IMR-90 (cell line): ENCODE results near the gene GCDH. TPM values are rescaled to one million over a fixed set of nuclear protein-coding genes. Genes with fewer than 3 reads are reported as not detected.

Source experiments
- ATAC-seq: fragments of 200-7000 bp; cut with Tn5 transposase; 2 replicates; pipeline ENCODE4 v1.9.1; 2020; ENCODE audit warnings: low read depth, mild to moderate bottlenecking, moderate library complexity
- BruUV-seq: library from RNA; stranded (reverse); fragments of 400-500 nt; replicated peaks from 2 replicates; lab custom pipeline; 2021; lab: Mats Ljungman, UMichigan
- CTCF ChIA-PET: fragments of 300-600 bp; formaldehyde crosslinking; extraction: SDS; loops from one replicate; lab custom pipeline; 2021; ENCODE audit warnings: antibody characterized with exemption; lab: Yijun Ruan, JAX
- POLR2A ChIA-PET: fragments of 300-600 bp; sonication (Branson Sonifier 250); formaldehyde crosslinking; loops from one replicate; lab custom pipeline; 2022; ENCODE audit warnings: antibody characterized with exemption; ENCODE audit not compliant: unreplicated experiment; lab: Charles Lee
- DNase-seq: peaks from one replicate; pipeline ENCODE4 v3.0.0; 2013
- H2AFZ ChIP-seq: replicated peaks from 2 replicates; pipeline ENCODE3; 2013; ENCODE audit warnings: low read length, mild to moderate bottlenecking; ENCODE audit not compliant: poor library complexity
- H2AK5ac ChIP-seq: 2 replicates; pipeline ENCODE4 v1.6.1; 2013; ENCODE audit warnings: low read depth, low read length, inconsistent platforms
- H2AK9ac ChIP-seq: replicated peaks from 2 replicates; pipeline ENCODE3; 2013; ENCODE audit warnings: mild to moderate bottlenecking, low read depth, low read length, moderate library complexity; ENCODE audit not compliant: poor library complexity
- H2BK120ac ChIP-seq: 2 replicates; pipeline ENCODE4 v1.6.1; 2013; ENCODE audit warnings: low read depth, low read length, inconsistent platforms
- H2BK15ac ChIP-seq: 3 replicates; pipeline ENCODE4 v1.6.1; 2013; ENCODE audit warnings: low read depth, low read length, inconsistent platforms
- H2BK20ac ChIP-seq: 2 replicates; pipeline ENCODE4 v1.6.1; 2013; ENCODE audit warnings: low read depth, mild to moderate bottlenecking, inconsistent platforms, low read length, moderate library complexity
- H2BK5ac ChIP-seq: 2 replicates; pipeline ENCODE4 v1.6.1; 2013; ENCODE audit warnings: mild to moderate bottlenecking, low read depth, low read length, inconsistent platforms; ENCODE audit not compliant: poor library complexity, severe bottlenecking
- H3K14ac ChIP-seq: replicated peaks from 2 replicates; pipeline ENCODE4 v1.6.1; 2013; ENCODE audit warnings: low read depth, low read length, inconsistent platforms
- H3K18ac ChIP-seq: 2 replicates; pipeline ENCODE4 v1.6.1; 2013; ENCODE audit warnings: low read depth, low read length, control low read depth
- H3K23ac ChIP-seq: 2 replicates; pipeline ENCODE4 v1.6.1; 2013; ENCODE audit warnings: low read depth, low read length, inconsistent platforms
- H3K27ac ChIP-seq: 2 replicates; pipeline ENCODE4 v1.5.1; 2013; ENCODE audit warnings: mild to moderate bottlenecking, control low read depth, low read length; ENCODE audit not compliant: insufficient read depth
- H3K27me3 ChIP-seq: 2 replicates; pipeline ENCODE4 v1.6.1; 2013; ENCODE audit warnings: low read length; ENCODE audit not compliant: control insufficient read depth, insufficient read depth
- H3K36me3 ChIP-seq: 2 replicates; pipeline ENCODE4 v1.6.1; 2013; ENCODE audit warnings: low read length, mixed read lengths; ENCODE audit not compliant: control insufficient read depth, insufficient read depth
- H3K4ac ChIP-seq: 2 replicates; pipeline ENCODE4 v1.6.1; 2013; ENCODE audit warnings: low read depth, low read length, inconsistent platforms
- H3K4me1 ChIP-seq: 2 replicates; pipeline ENCODE4 v1.6.1; 2013; ENCODE audit warnings: low read length, mixed read lengths; ENCODE audit not compliant: control insufficient read depth, insufficient read depth
- H3K4me2 ChIP-seq: 2 replicates; pipeline ENCODE4 v1.6.1; 2013; ENCODE audit warnings: low read depth, mild to moderate bottlenecking, control low read depth, low read length, moderate library complexity
- H3K4me3 ChIP-seq: 2 replicates; pipeline ENCODE4 v1.5.1; 2013; ENCODE audit warnings: low read depth, mild to moderate bottlenecking, control low read depth, low read length, moderate library complexity; ENCODE audit not compliant: insufficient read depth
- H3K56ac ChIP-seq: 2 replicates; pipeline ENCODE4 v1.6.1; 2013; ENCODE audit warnings: low read length, inconsistent platforms; ENCODE audit not compliant: insufficient read depth; ENCODE audit errors: extremely low read depth
- H3K79me1 ChIP-seq, 2 experiments: 2 replicates each; pipeline ENCODE4 v1.6.1; 2013; ENCODE audit warnings: low read length in 2 of 2, inconsistent platforms in 1 of 2, low read depth in 1 of 2
- H3K9ac ChIP-seq: 2 replicates; pipeline ENCODE4 v1.6.1; 2013; ENCODE audit warnings: low read depth, low read length, control low read depth
- H3K9me1 ChIP-seq: 2 replicates; pipeline ENCODE4 v1.6.1; 2013; ENCODE audit warnings: low read length, inconsistent platforms; ENCODE audit not compliant: insufficient read depth
- H3K9me3 ChIP-seq: 2 replicates; pipeline ENCODE4 v1.6.1; 2013; ENCODE audit warnings: low read length; ENCODE audit not compliant: control insufficient read depth, insufficient read depth
- H4K20me1 ChIP-seq: 2 replicates; pipeline ENCODE4 v1.6.1; 2013; ENCODE audit warnings: low read length, inconsistent platforms; ENCODE audit not compliant: insufficient read depth
- H4K5ac ChIP-seq: 2 replicates; pipeline ENCODE4 v1.6.1; 2013; ENCODE audit warnings: mild to moderate bottlenecking, low read depth, low read length, control low read depth
- H4K8ac ChIP-seq, 2 experiments: 2 replicates each; pipeline ENCODE4 v1.6.1; 2013; ENCODE audit warnings: low read depth in 2 of 2, low read length in 2 of 2, control low read depth in 1 of 2, inconsistent platforms in 1 of 2
- H4K91ac ChIP-seq: 2 replicates; pipeline ENCODE4 v1.6.1; 2013; ENCODE audit warnings: low read depth, low read length, inconsistent platforms; ENCODE audit not compliant: insufficient read depth
- CEBPB ChIP-seq: IDR thresholded peaks from 2 replicates; pipeline ENCODE4 v1.6.1; 2012; ENCODE audit warnings: low read depth, low read length, improper control_type of control experiment
- CHD1 ChIP-seq: IDR thresholded peaks from 2 replicates; pipeline ENCODE4 v1.6.1; 2012; ENCODE audit warnings: low read depth, low read length, improper control_type of control experiment
- CTCF ChIP-seq: conservative IDR thresholded peaks from 2 replicates; pipeline ENCODE4 v1.5.1; 2012; ENCODE audit warnings: mild to moderate bottlenecking, low read depth, low read length, improper control_type of control experiment
- ELK1 ChIP-seq: fragments of 150-350 bp; IDR thresholded peaks from 2 replicates; pipeline ENCODE4 v1.6.1; 2016; ENCODE audit warnings: low read depth, mild to moderate bottlenecking, low read length, moderate library complexity, borderline replicate concordance
- FOS ChIP-seq: fragments of 150-350 bp; IDR thresholded peaks from 2 replicates; pipeline ENCODE4 v1.6.1; 2016; ENCODE audit warnings: low read depth, low read length
- MAFK ChIP-seq: IDR thresholded peaks from 2 replicates; pipeline ENCODE4 v1.6.1; 2012; ENCODE audit warnings: low read depth, low read length, improper control_type of control experiment
- MAZ ChIP-seq: IDR thresholded peaks from 2 replicates; pipeline ENCODE4 v1.6.1; 2012; ENCODE audit warnings: low read depth, mild to moderate bottlenecking, low read length, improper control_type of control experiment, moderate library complexity, borderline replicate concordance
- MXI1 ChIP-seq: IDR thresholded peaks from 2 replicates; pipeline ENCODE4 v1.6.1; 2012; ENCODE audit warnings: low read depth, mild to moderate bottlenecking, low read length, moderate library complexity, borderline replicate concordance
- NFE2L2 ChIP-seq: fragments of 150-350 bp; IDR thresholded peaks from 2 replicates; pipeline ENCODE4 v1.6.1; 2016; ENCODE audit warnings: low read depth, mild to moderate bottlenecking, low read length
- POLR2A ChIP-seq: IDR thresholded peaks from 2 replicates; pipeline ENCODE4 v1.6.1; 2012; ENCODE audit warnings: mild to moderate bottlenecking, low read depth, low read length
- RAD21 ChIP-seq: IDR thresholded peaks from 2 replicates; pipeline ENCODE4 v1.6.1; 2012; ENCODE audit warnings: low read length, improper control_type of control experiment
- RCOR1 ChIP-seq: IDR thresholded peaks from 2 replicates; pipeline ENCODE4 v1.6.1; 2012; ENCODE audit warnings: mild to moderate bottlenecking, low read length, improper control_type of control experiment; ENCODE audit not compliant: insufficient replicate concordance
- RFX5 ChIP-seq: IDR thresholded peaks from 2 replicates; pipeline ENCODE4 v1.8.0; 2012; ENCODE audit warnings: low read depth, mild to moderate bottlenecking, low read length, moderate library complexity
- SMC3 ChIP-seq: fragments of 150-350 bp; IDR thresholded peaks from 2 replicates; pipeline ENCODE4 v1.6.1; 2016; ENCODE audit warnings: low read depth, mild to moderate bottlenecking, antibody characterized with exemption, low read length, moderate library complexity
- WGBS, 2 experiments: methylation state at CpG; one replicate each; pipeline versions ENCODE4 v1.1.5 to v1.1.7; 2013; ENCODE audit warnings: missing lambda C conversion rate in 2 of 2; ENCODE audit not compliant: insufficient read length in 1 of 2; ENCODE audit errors: extremely low coverage in 2 of 2; 5-methylcytosine and 5-hydroxymethylcytosine counted together
- dilution Hi-C: fragments of 300-500 bp; cut with HindIII; formaldehyde crosslinking; loops from one replicate; pipeline ENCODE4 v1.14.3; 2018; ENCODE audit warnings: low sequenced_read_pairs; ENCODE audit not compliant: unreplicated experiment
- in situ Hi-C: fragments of 300-500 bp; cut with MboI; formaldehyde crosslinking; loops from 3 replicates; pipeline ENCODE4 v1.14.3; 2019; ENCODE audit warnings: low sequenced_read_pairs, inconsistent platforms, mixed read lengths
- intact Hi-C: fragments of 100-400 bp; cut with micrococcal nuclease; formaldehyde crosslinking; loops from 2 replicates; pipeline ENCODE4 v1.10.0; 2022
- polyA plus RNA-seq, 3 experiments: library from polyadenylated mRNA; depleted of rRNA; stranded (reverse); fragments of >200 nt; gene quantifications; 2 replicates each; pipeline ENCODE4 v1.2.3, GENCODE V29; 2012; ENCODE audit warnings: low replicate concordance in 1 of 3
- total RNA-seq: library from RNA; depleted of rRNA; stranded (reverse); fragments of >200 nt; gene quantifications from 2 replicates; pipeline ENCODE4 v1.2.3, GENCODE V29; 2012

Gene GCDH
- total and polyA plus RNA-seq, 2 of the 4 experiments (the other 2 are of a cell fraction), result 27.7 to 41.6 TPM

- Histone ChIP-seq H4K8ac (no peak overlapping the region), H3K14ac (no peak overlapping the region), H2AK5ac (no peak overlapping the region), H2AFZ (peak overlapping the region; percentile 21), H3K9ac (no peak overlapping the region), H3K4me2 (no peak overlapping the region), H3K9me1 (no peaks in the 10 kb centered on the region), H3K27ac (no peak overlapping the region), H4K91ac (no peak overlapping the region), H2BK5ac (no peak overlapping the region), H3K4me1 (peaks cover 5% of the 10 kb centered on the region), H3K36me3 (peaks cover 26% of the 10 kb centered on the region), H3K4ac (no peak overlapping the region), H2BK20ac (no peak overlapping the region), H3K9me3 (no peaks in the 10 kb centered on the region), H3K27me3 (no peaks in the 10 kb centered on the region), H4K20me1 (no peaks in the 10 kb centered on the region), H3K18ac (no peak overlapping the region), H2BK15ac (no peak overlapping the region), H4K5ac (no peak overlapping the region), H3K4me3 (no peak overlapping the region), H3K23ac (no peak overlapping the region), H2AK9ac (no peak overlapping the region), H3K56ac (no peak overlapping the region), H3K79me1 (peaks cover 6 to 7% of the 10 kb centered on the region in 2 experiments; a peak in 3 of 4 replicates), H2BK120ac (no peak overlapping the region)
- intact Hi-C loops (no loop called here), dilution Hi-C loops (no loop called here), in situ Hi-C loops (no loop called here)
- POLR2A ChIA-PET, result no interaction called here
- ATAC-seq (no peak), DNase-seq (no peak)
- TF ChIP-seq RCOR1 (no peak), CTCF (no peak), RFX5 (no peak), FOS (no peak), MAZ (no peak), RAD21 (no peak), ELK1 (no peak), POLR2A (no peak), NFE2L2 (no peak), CHD1 (no peak), MXI1 (no peak), CEBPB (no peak), MAFK (no peak), SMC3 (no peak)
- CTCF ChIA-PET, result no interaction called here
- 95% methylated on average over 12 of the region's 17 CpGs; no CpG with 5 or more reads in 1 of the 2 experiments for WGBS, 2 experiments
- BruUV-seq, result no TSS peak
Measured at GRCh38 chr19:12896460-12896859, 5.5 kb downstream of the GCDH start.
